Kidney epithelial cell (primary cell): ENCODE measurements around the gene MPP2. TPM values are rescaled to one million over a fixed set of nuclear protein-coding genes. Genes with fewer than 3 reads are reported as not detected.
A peak's percentile ranks its signal among the peaks of the same experiment; 100 is the strongest.

ENCODE experiments used
- DNase-seq: peaks from one replicate; pipeline ENCODE4 v3.0.0-alpha.2; 2010; ENCODE audit warnings: low read depth
- H3K27me3 ChIP-seq: 2 replicates; pipeline ENCODE4 v1.6.0; 2011; ENCODE audit warnings: low read length; ENCODE audit not compliant: control insufficient read depth, insufficient read depth
- H3K36me3 ChIP-seq: 2 replicates; pipeline ENCODE4 v1.5.1; 2011; ENCODE audit warnings: low read length; ENCODE audit not compliant: control insufficient read depth, insufficient read depth
- H3K4me3 ChIP-seq: 2 replicates; pipeline ENCODE4 v1.5.1; 2011; ENCODE audit warnings: low read depth, mild to moderate bottlenecking, control low read depth, low read length
- CTCF ChIP-seq: IDR thresholded peaks from 2 replicates; pipeline ENCODE4 v1.5.1; 2011; ENCODE audit warnings: mild to moderate bottlenecking, moderate library complexity, low read length, control low read depth, inconsistent platforms; ENCODE audit not compliant: insufficient read depth, poor library complexity, severe bottlenecking
- total RNA-seq: library from RNA; depleted of rRNA; stranded (reverse); fragments of >200 nt; gene quantifications from 2 replicates; pipeline ENCODE4 v1.2.3, GENCODE V29; 2015

Gene MPP2
- total RNA-seq, 1 donor from 2014 or later = 2.7 TPM

DNA sequence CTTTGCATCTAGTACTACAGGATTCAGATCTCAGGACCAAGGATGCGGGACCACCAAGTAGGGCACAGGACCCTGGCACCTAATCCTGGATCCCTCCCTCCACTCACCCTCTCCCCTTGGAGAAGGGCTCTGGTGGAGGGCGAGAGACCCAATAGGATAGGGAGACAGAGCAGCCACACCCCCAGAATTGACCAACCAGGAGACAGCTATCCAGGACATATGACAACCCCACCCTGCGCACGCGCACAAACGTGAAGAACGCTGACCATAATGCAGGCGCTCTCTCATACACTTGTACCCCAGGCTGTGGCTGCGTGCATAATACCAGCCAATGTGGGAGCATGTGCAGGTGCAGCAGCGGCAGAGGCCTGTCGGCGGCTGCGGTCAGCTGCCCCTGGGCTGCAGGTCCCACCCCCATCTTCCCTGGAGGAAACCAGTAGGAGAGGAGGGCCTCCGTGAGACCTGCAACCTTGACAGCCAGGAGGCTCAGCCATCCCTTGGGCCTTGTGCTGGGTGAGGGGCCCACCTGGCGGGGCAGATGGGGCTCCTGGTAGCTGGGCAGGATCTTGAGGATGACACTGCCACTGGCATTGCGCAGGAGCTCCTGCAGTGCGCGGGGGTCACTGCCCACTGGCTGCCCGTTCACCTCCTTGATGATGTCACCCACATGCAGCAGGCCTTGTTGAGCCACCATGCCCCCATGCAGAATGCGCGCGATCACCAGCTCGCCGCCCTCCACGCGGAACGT, 25.4 kb downstream of the MPP2 start:
- TF ChIP-seq CTCF = no peak

GRCh38 chr17:43881181-43881580, 26.2 kb downstream of the MPP2 start:
- no peak for TF ChIP-seq CTCF
- no peaks in the 10 kb centered on the region for H3K27me3 ChIP-seq
- no peak for DNase-seq
- H3K36me3 ChIP-seq = no peaks in the 10 kb centered on the region
- no peak overlapping the region for H3K4me3 ChIP-seq

More for the DNA sequence above, 25.4 kb downstream of the MPP2 start:
- DNase-seq = no peak
- H3K36me3 ChIP-seq = no peaks in the 10 kb centered on the region
- no peak overlapping the region for H3K4me3 ChIP-seq
- H3K27me3 ChIP-seq = no peaks in the 10 kb centered on the region

DNA sequence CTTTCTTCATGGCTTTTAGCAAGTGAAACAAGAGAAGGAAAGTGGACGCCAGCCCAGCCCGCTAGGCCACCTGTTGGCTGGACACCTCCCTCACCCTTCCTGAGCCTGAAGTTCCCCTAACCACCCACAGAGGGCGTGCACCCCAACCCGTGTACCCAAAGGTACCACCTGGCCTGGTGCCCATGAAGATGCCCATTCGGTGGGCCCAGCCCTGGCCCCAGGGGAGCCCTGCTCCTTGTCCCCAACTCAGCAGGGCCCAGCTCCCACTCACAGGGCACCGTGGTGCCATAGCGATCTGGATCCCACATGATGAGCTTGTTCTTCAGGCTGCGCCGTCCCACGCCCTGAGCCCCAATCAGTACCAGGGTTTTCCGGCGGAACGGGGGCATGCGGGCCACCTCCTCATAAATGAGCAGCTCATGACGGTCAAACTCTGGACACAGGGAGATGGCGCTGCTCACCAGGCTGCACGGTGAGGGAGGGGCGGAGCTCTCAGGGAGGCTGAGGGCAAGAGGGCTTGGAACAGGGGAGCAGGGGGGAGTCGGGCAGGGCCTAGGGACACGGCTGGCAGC, 26.8 kb downstream of the MPP2 start:
- Histone ChIP-seq H3K27me3 (peaks cover under 1% of the 10 kb centered on the region), H3K36me3 (no peaks in the 10 kb centered on the region), H3K4me3 (no peak overlapping the region)
- TF ChIP-seq CTCF = peak; percentile 81
- no peak for DNase-seq

- Histone ChIP-seq H3K27me3 (peaks cover 2% of the 10 kb centered on the region), H3K4me3 (no peak overlapping the region), H3K36me3 (no peaks in the 10 kb centered on the region)
- DNase-seq = no peak
- no peak for TF ChIP-seq CTCF
Observed at GRCh38 chr17:43879723-43880419, 27.5 kb downstream of the MPP2 start.

- Histone ChIP-seq H3K4me3 (no peak overlapping the region), H3K27me3 (peaks cover 2% of the 10 kb centered on the region), H3K36me3 (no peaks in the 10 kb centered on the region)
- peak; percentile 64 for DNase-seq
- TF ChIP-seq CTCF = peak; percentile 99
Observed at GRCh38 chr17:43878260-43879175, 28.8 kb downstream of the MPP2 start.
